ENCODE data around the gene PFKL.

The PFKL gene

DNA sequence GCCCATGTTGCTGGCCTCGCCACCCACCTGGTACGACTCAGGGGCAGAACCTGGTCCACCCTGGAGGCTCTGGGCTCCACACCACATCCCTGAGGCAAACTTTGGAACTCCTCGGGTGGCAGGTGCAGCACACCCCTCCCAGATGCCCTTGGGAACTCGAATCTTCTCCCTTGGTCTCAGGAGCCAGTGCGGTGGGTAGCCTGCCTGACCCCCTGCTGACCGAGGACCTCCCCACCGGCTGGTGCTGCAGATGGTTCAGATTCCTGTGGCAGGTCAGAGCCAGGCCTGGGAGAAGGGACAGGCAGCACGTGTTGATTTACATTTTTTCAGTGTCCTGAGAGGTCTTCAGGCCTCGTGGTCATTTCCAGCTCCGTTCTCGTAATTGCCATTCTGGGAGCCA is 45.6 kb downstream of the PFKL start:
- TF ChIP-seq, protein P1, sequence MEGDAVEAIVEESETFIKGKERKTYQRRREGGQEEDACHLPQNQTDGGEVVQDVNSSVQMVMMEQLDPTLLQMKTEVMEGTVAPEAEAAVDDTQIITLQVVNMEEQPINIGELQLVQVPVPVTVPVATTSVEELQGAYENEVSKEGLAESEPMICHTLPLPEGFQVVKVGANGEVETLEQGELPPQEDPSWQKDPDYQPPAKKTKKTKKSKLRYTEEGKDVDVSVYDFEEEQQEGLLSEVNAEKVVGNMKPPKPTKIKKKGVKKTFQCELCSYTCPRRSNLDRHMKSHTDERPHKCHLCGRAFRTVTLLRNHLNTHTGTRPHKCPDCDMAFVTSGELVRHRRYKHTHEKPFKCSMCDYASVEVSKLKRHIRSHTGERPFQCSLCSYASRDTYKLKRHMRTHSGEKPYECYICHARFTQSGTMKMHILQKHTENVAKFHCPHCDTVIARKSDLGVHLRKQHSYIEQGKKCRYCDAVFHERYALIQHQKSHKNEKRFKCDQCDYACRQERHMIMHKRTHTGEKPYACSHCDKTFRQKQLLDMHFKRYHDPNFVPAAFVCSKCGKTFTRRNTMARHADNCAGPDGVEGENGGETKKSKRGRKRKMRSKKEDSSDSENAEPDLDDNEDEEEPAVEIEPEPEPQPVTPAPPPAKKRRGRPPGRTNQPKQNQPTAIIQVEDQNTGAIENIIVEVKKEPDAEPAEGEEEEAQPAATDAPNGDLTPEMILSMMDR (IDR thresholded peaks at IDR 0.05), result no peak

DNA sequence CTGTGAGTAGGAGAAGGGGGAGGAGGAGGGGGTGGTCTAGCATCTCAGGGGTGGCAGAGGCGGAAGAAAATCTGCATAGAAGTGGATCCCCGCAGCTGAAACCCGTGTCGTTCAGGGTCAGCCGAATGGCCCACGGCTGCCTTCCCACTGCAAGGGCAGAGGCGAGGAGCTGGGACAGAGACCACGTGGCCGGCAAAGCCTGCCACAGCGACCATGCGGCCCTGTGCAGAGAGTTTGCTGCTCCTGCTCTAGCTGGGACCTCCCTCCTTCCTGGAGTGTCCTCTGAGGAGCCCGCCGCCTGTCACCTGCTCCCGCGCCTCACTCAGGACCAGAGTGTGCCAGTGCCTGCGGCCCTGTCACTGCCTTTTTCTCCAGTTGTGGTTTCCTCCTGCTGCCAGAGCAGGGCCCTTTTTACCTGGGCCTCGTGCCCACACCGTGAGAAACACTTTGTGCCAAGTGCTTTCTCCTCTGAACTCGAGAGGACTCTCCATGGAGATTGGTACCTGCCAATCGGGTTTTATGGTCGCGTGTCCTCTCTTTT is 48.1 kb downstream of the PFKL start:
- TF ChIP-seq, protein P1 (IDR thresholded peaks at IDR 0.05), result no peak

DNA sequence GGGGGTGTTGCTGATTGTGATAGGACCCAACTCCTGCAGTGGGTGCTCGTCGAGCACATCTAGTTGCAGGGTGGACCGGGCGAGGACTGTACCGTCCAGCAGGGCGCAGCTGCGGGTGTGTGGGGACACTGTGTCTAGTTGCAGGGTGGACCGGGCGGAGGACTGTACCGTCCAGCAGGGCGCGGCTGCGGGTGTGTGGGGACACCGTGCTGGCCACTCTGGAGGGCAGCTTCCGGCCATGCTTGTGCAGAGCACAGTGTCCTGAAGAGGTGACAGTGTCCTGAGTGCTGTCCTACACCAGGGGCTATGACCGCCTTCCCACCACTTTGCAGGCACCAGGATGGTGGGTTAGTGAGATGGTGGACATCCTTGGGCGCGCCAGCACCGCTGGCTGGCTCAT is 49.0 kb downstream of the PFKL start:
- TF ChIP-seq, protein P1 (IDR thresholded peaks at IDR 0.05), result no peak

DNA sequence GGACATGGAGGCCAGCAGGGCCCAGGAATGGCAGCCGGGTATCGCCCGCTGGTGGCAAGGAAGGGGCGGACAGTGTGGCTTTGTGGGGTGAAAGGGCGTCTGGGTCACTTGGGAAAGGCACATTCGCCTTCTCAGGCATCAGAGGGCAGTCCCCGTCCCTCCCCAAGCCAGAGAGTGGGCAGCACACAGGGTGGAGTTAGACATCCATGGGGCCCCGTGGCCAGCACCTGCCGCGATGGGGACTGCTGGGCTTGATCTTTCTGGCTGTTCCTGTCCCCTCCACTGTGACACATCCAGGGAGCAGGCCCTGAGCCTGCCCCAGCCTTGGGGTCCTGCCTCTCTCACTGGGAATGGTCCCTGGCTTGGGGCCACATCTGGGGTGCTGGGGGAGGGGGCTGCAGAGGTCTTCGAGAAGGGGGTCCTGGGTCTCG is 49.6 kb downstream of the PFKL start:
- TF ChIP-seq, protein P1 (IDR thresholded peaks at IDR 0.05), result no peak

DNA sequence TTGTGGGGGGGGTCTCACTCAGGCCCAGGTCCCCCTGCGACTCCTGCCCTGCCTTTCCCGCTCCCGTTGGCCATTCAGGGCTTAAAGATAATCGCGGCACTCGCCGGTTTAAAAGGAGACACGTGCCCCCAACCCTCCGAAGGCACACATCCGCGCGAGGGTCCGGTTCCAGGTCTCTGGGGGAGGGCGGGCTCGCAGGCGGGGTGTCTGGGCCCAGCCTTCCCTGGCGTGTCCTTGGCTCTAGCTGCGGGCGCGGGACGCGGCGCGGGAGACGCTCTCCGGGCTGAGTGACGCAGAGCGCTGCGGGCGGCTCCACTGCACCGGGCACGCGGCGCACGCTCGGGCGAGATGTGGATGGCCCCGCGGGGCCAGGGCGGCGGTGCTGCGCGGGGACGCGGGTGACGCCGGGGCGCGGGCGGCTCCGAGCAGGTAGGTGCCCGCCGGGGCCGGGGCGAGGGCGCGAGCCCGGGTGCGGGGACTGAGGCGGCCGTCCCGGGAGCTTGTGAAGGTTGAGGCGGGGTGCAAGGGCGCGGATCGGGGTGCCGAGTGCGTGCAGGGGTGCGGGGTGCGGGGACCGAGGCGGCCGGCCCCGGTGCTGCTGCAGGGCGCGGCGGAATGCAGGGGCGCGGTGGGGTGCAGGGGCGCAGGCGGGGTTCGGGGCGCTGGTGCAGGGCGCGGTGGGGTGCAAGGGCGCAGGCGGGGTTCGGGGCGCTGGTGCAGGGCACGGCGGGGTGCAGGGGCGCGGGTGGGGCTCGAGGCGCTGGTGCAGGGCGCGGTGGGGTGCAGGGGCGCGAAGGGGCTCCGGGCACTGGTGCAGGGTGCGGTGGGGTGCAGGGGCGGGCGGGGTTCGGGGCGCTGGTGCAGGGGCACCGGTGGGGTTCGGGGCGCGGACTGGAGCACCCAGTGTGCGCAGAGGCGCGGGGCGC is 50.3 kb downstream of the PFKL start:
- TF ChIP-seq, protein P1 (IDR thresholded peaks at IDR 0.05), result no peak

DNA sequence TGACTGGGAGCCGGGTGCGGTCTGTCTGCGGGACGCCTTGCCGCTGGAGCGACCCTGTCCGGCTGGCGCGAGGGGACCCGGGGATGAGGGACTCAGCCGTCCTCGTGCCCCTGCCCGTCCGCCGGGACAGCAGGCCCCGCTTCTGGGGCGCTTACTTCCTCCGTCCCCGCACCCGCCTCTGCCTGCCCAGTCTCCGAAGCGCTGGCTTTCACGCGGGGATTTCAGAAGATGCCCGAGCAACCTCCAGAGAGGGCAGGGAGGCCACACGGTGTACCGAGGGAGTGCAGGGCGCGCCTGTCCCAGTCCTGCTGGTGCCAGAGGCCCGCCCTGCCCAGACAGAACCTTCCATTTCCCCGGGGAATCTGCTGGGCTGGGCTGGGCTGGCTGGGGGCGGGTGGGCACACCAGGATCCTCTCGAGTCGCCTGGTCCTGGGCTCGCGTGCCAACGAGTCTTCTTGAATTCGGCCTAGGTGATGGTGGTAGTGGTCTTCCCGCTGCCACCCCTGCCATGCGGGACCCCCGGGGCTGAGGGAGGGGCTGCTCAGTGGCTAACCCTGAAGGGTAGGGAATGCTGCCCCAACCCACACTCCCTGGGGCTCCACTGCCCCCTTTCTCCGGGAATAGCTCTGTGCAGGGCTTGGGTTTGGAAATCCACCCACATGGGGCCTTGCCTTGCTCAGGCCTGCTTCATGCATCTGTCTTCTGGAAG is 51.1 kb downstream of the PFKL start:
- TF ChIP-seq, protein P1 (IDR thresholded peaks at IDR 0.05), result no peak

DNA sequence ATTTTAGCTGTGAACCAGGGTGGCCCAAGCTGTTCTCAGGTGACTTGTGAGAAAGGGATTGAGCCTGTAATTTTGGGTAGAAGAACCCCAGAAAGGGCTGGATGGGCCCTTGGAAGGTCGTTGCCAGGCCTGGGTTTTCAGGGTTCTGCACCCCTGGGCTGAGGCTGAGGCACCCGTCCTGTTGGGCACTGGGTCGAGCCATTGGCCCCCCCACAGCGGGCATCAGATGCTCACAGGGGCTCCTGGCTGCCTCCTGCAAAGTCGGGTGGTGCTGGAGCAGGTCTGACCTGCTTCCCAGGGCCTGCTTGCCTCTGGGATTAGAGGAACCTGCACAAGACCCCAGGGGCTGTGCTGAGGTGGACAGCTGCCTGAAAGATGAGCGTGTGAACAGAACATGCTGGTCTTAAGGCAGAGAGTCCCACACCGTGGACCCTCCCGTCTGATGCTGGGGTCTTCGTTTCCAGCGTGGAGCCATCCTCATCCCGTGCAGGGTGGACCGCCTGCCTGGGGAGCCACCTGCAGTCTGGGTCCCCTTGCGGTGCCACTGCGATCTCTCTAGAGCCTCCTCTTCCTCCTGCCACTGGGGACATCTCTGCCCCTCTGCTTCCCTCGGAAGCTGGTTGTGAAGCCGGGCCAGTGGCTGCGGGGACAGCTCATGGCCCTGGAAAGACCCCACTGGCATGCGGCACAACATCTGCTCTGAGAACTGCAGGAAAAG is 51.8 kb downstream of the PFKL start:
- TF ChIP-seq, protein P1 (IDR thresholded peaks at IDR 0.05), result no peak

All from LNCAP (cell line).